HUES6 (cell line): ENCODE measurements around the gene NPHP4.

Experiments used
- H3K27ac ChIP-seq: 2 replicates; pipeline ENCODE4 v1.7.0; 2013; ENCODE audit warnings: low read depth, mild to moderate bottlenecking, low read length, inconsistent platforms
- H3K27me3 ChIP-seq: 2 replicates; pipeline ENCODE4 v1.6.1; 2013; ENCODE audit warnings: low read length; ENCODE audit not compliant: control insufficient read depth, insufficient read depth
- H3K36me3 ChIP-seq: 2 replicates; pipeline ENCODE4 v1.6.1; 2013; ENCODE audit warnings: low read length; ENCODE audit not compliant: control insufficient read depth, insufficient read depth
- H3K4me1 ChIP-seq: 2 replicates; pipeline ENCODE4 v1.6.1; 2013; ENCODE audit warnings: low read length; ENCODE audit not compliant: control insufficient read depth, insufficient read depth
- H3K4me3 ChIP-seq: 2 replicates; pipeline ENCODE4 v1.5.1; 2013; ENCODE audit warnings: low read depth, low read length
- H3K9ac ChIP-seq: one replicate; pipeline ENCODE4 v1.6.1; 2013; ENCODE audit warnings: mild to moderate bottlenecking, low read length
- H3K9me3 ChIP-seq: 2 replicates; pipeline ENCODE4 v1.6.1; 2013; ENCODE audit warnings: low read depth, low read length; ENCODE audit not compliant: control insufficient read depth, insufficient read depth

NPHP4 gene

GRCh38 chr1:6002714-6003501 lies 10.7 kb upstream of the NPHP4 start:
- H3K4me1 ChIP-seq, result peaks cover 36% of the 10 kb centered on the region
- H3K27me3 ChIP-seq, result peaks cover 16% of the 10 kb centered on the region; the same call in 1 of the 2 replicates
- no peak overlapping the region for H3K9ac ChIP-seq
- no peaks in the 10 kb centered on the region for H3K36me3 ChIP-seq
- H3K9me3 ChIP-seq, result no peaks in the 10 kb centered on the region
- no peak overlapping the region for H3K27ac ChIP-seq
- H3K4me3 ChIP-seq, result no peak overlapping the region

DNA sequence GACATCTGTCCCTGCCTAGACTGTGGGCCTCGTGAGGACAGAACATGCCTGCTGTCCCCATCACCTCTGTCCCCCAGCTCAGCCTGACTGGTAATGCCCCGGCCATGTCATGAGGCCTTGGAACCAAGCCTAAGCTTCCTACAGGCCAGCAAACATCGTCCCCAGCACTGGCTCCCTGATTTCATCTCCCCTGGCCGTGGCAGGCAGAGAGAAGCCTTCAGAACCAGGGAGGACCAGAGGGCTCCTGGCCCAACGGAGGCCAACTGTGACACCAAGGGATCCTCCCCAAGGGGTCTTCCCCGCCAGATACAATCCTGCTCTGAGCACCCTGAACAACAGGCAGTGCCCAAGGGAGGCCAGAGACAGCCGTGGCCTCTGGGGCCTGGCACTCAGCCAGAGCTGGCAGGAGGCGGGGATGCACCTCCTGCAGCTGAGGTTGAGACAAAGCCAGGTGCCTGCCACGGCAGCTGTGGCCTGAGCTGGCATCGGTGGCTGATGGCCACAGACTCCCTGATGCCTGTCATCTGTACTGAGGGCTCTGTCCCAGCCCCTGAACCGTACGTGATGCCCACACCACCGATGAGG lies 9.9 kb upstream of the NPHP4 start:
- Histone ChIP-seq H3K9ac (no peak overlapping the region), H3K36me3 (no peaks in the 10 kb centered on the region), H3K27ac (no peak overlapping the region), H3K4me1 (peaks cover 30% of the 10 kb centered on the region), H3K4me3 (no peak overlapping the region), H3K9me3 (no peaks in the 10 kb centered on the region), H3K27me3 (peaks cover 16% of the 10 kb centered on the region; the same call in 1 of the 2 replicates)

DNA sequence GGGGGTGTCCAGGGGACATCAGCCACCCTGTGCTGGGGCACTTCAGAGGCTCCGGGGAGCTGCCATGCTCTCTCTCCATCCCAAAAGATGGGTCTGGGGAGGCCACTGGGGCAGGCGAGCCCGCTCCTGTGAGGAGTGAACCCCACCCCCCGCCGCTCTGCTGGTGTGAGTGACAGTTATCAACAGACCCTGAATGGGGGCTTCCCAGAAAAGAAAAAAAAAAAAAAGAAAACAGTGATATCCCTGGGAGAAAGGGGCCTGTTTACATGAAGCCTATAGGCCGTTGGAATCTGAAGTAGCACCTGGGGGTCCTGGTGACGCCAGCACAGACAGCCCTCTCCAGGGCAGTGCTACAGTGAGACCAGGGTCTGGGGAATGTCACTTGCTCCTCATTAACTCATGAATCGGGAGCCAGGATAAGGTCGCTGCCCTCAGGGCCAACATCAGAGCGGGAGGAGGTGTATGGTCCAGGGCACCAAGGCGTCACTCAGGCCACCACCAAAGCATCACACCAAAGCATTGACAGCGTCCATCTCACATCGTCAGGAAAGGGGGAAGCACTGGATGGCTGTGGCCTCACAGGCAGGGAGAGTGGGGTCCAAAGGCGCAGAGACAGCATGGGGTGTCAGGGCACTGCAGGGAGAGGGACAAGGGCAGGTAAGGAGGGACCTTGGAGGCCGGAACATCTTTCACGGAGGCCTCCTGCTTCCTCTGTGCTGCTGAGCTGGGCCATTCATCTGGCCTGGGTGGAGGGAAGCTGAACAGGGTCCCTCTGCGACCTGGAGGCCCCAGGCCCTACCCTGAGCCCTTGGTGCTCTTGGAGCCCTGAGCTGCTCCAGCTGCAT lies 8.4 kb upstream of the NPHP4 start:
- peaks cover 16% of the 10 kb centered on the region; the same call in 1 of the 2 replicates for H3K27me3 ChIP-seq
- H3K9ac ChIP-seq, result no peak overlapping the region
- no peak overlapping the region for H3K27ac ChIP-seq
- H3K36me3 ChIP-seq, result no peaks in the 10 kb centered on the region
- peaks cover 28% of the 10 kb centered on the region for H3K4me1 ChIP-seq
- no peak overlapping the region for H3K4me3 ChIP-seq
- H3K9me3 ChIP-seq, result no peaks in the 10 kb centered on the region

GRCh38 chr1:5999711-6000443 lies 7.7 kb upstream of the NPHP4 start:
- no peaks in the 10 kb centered on the region for H3K36me3 ChIP-seq
- H3K4me1 ChIP-seq, result peaks cover 28% of the 10 kb centered on the region
- no peak overlapping the region for H3K4me3 ChIP-seq
- H3K27me3 ChIP-seq, result peaks cover 16% of the 10 kb centered on the region
- no peaks in the 10 kb centered on the region for H3K9me3 ChIP-seq
- no peak overlapping the region for H3K9ac ChIP-seq
- no peak overlapping the region for H3K27ac ChIP-seq

GRCh38 chr1:5998906-5999301 lies 6.7 kb upstream of the NPHP4 start:
- Histone ChIP-seq H3K27ac (no peak overlapping the region), H3K4me1 (peaks cover 26% of the 10 kb centered on the region), H3K4me3 (no peak overlapping the region), H3K9ac (no peak overlapping the region), H3K36me3 (no peaks in the 10 kb centered on the region), H3K27me3 (peaks cover 26% of the 10 kb centered on the region), H3K9me3 (no peaks in the 10 kb centered on the region)

GRCh38 chr1:5998051-5998905 lies 6.1 kb upstream of the NPHP4 start:
- peaks cover 26% of the 10 kb centered on the region for H3K4me1 ChIP-seq
- no peaks in the 10 kb centered on the region for H3K9me3 ChIP-seq

DNA sequence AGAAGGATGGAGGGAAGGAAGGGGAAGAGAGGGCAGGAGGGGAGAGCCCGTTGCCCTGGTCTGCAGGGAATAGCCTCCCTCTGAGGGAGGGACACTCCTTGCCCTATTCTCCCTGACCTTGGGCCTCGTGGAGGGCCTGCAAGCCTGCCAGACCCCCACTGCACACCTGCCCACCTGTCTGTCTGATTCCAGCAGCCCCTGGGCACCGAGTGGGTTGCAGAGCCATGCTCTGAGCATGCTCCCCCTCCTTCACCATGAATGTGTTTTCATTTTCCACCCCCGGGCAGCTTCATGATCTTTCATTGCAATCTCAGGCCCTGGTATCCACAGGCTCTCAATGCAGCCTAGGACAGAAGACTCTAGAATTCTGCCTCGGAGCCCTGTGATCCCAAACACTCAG lies 5.1 kb upstream of the NPHP4 start:
- Histone ChIP-seq H3K27ac (no peak overlapping the region), H3K36me3 (no peaks in the 10 kb centered on the region), H3K9ac (no peak overlapping the region), H3K4me1 (peaks cover 16% of the 10 kb centered on the region), H3K4me3 (no peak overlapping the region), H3K27me3 (peaks cover 20% of the 10 kb centered on the region), H3K9me3 (no peaks in the 10 kb centered on the region)

More at GRCh38 chr1:5998051-5998905, 6.1 kb upstream of the NPHP4 start:
- H3K9ac ChIP-seq, result no peak overlapping the region
- peaks cover 26% of the 10 kb centered on the region for H3K27me3 ChIP-seq
- no peak overlapping the region for H3K27ac ChIP-seq
- H3K4me3 ChIP-seq, result no peak overlapping the region
- H3K36me3 ChIP-seq, result no peaks in the 10 kb centered on the region

GRCh38 chr1:5996641-5997270 lies 4.5 kb upstream of the NPHP4 start:
- Histone ChIP-seq H3K9me3 (no peaks in the 10 kb centered on the region), H3K36me3 (no peaks in the 10 kb centered on the region), H3K27ac (no peak overlapping the region), H3K9ac (no peak overlapping the region), H3K4me3 (no peak overlapping the region), H3K27me3 (peaks cover 20% of the 10 kb centered on the region), H3K4me1 (peaks cover 11% of the 10 kb centered on the region)

DNA sequence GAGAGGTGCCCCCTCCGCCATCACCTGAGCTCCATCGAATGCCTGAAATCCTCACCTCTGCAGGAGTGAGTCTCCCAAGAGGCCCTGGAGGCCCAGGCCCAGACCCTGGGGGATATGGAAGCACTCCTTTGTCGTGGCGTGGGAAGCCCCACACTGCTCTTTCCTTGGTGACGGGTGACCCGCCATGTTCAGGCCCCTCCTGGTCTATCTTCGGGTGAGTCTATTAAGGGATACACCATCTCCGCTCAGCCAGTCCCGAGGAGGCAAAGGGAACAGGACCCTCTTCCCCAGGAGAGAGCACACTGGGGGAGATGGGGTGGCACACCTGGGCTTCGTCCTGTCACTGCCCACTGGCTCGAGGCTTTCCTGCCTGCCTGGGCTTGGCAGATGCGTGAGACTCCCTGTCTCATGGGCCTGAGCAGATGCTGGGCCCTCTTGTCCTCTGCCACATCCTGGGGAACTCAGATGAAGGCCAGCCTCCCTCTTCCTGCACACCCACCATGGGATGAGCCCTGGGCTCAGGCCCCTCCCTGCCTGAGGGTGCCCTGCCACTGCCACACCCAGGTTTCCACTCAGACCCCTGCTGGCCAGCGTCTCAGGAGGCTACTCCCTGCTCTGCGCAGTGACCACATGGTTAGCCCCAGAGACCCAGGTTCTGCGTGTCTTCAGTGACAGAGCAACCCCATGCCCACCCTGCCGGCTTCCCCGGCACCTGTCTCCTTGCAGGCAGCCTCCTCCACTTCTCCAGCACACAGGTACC lies 3.8 kb upstream of the NPHP4 start:
- no peak overlapping the region for H3K9ac ChIP-seq

More for the DNA sequence above, 3.8 kb upstream of the NPHP4 start:
- peaks cover 12% of the 10 kb centered on the region for H3K4me1 ChIP-seq
- peaks cover 24% of the 10 kb centered on the region for H3K27me3 ChIP-seq
- H3K36me3 ChIP-seq, result no peaks in the 10 kb centered on the region
- no peak overlapping the region for H3K4me3 ChIP-seq
- H3K27ac ChIP-seq, result no peak overlapping the region
- no peaks in the 10 kb centered on the region for H3K9me3 ChIP-seq
